Bronchial epithelial cell (primary cell): Measurements from ENCODE around the gene NPFF. TPM values are rescaled to one million over a fixed set of nuclear protein-coding genes. Genes with fewer than 3 reads are reported as not detected.
"Not testable (repeated sequence)": the region's sequence is repeated elsewhere in the genome, so short reads cannot be mapped to it uniquely, and the experiment has no call there.

Experiments
- DNase-seq: peaks from one replicate; pipeline ENCODE4 v3.0.0-alpha.2; 2010; ENCODE audit warnings: low read depth
- FAIRE-seq: peaks from 2 replicates; lab custom pipeline; 2011; peaks lifted over from hg19 to GRCh38; lab: Jason Lieb, UNC
- H3K27me3 ChIP-seq: 2 replicates; pipeline ENCODE4 v1.5.1; 2011; ENCODE audit warnings: low read length; ENCODE audit not compliant: control insufficient read depth, insufficient read depth
- H3K36me3 ChIP-seq: 2 replicates; pipeline ENCODE4 v1.5.1; 2011; ENCODE audit warnings: low read length; ENCODE audit not compliant: control insufficient read depth, insufficient read depth
- H3K4me3 ChIP-seq: 2 replicates; pipeline ENCODE4 v1.5.1; 2011; ENCODE audit warnings: mild to moderate bottlenecking, low read depth, low read length, control low read depth
- CTCF ChIP-seq: IDR thresholded peaks from 2 replicates; pipeline ENCODE4 v1.5.1; 2011; ENCODE audit warnings: mild to moderate bottlenecking, moderate library complexity, low read length, control low read depth, inconsistent platforms; ENCODE audit not compliant: insufficient read depth, severe bottlenecking
- total RNA-seq: library from RNA; depleted of rRNA; stranded (reverse); fragments of >200 nt; gene quantifications from 2 replicates; pipeline ENCODE4 v1.2.1, GENCODE V29; 2014

Gene NPFF
- not detected in 2 replicates for total RNA-seq

- Histone ChIP-seq H3K27me3 (no peaks in the 10 kb centered on the region), H3K4me3 (no peak within 1 kb of the TSS), H3K36me3 (peaks cover 14% of the 10 kb centered on the region)
- no peak for TF ChIP-seq CTCF
- no peak for DNase-seq
- FAIRE-seq, result no peak
These were observed at the start of gene NPFF for GRCh38 chr12:53506881-53507602. Gene NPFF, minus strand, starts transcription at chr12:53507484. Its CDS starts 10 bp downstream, at chr12:53507474.

GRCh38 chr12:53552361-53553327 lies 45.4 kb upstream of the NPFF start:
- FAIRE-seq, result no peak
- no peak overlapping the region for H3K4me3 ChIP-seq
- no peak for TF ChIP-seq CTCF

GRCh38 chr12:53551889-53552291 lies 44.6 kb upstream of the NPFF start:
- no peak overlapping the region for H3K4me3 ChIP-seq
- DNase-seq (no peak), FAIRE-seq (no peak)
- peaks cover 9% of the 10 kb centered on the region for H3K36me3 ChIP-seq
- no peaks in the 10 kb centered on the region for H3K27me3 ChIP-seq
- no peak for TF ChIP-seq CTCF

More at GRCh38 chr12:53552361-53553327, 45.4 kb upstream of the NPFF start:
- no peak for DNase-seq
- H3K36me3 ChIP-seq, result peaks cover 9% of the 10 kb centered on the region
- H3K27me3 ChIP-seq, result no peaks in the 10 kb centered on the region

GRCh38 chr12:53550595-53550994 lies 43.3 kb upstream of the NPFF start:
- no peak for TF ChIP-seq CTCF
- H3K4me3 ChIP-seq, result no peak overlapping the region
- H3K27me3 ChIP-seq, result no peaks in the 10 kb centered on the region
- DNase-seq (peak; percentile 74), FAIRE-seq (no peak)
- H3K36me3 ChIP-seq, result peaks cover 9% of the 10 kb centered on the region

GRCh38 chr12:53550131-53550530 lies 42.8 kb upstream of the NPFF start:
- not testable (repeated sequence) for H3K4me3 ChIP-seq, FAIRE-seq, DNase-seq, H3K27me3 ChIP-seq, H3K36me3 ChIP-seq

GRCh38 chr12:53548354-53548753 lies 41.1 kb upstream of the NPFF start:
- not testable (repeated sequence) for H3K36me3 ChIP-seq, FAIRE-seq, H3K27me3 ChIP-seq, H3K4me3 ChIP-seq, DNase-seq
